LNCaP clone FGC (cell line): ENCODE data around the gene CLDN6.
A peak's percentile ranks its signal among the peaks of the same experiment; 100 is the strongest.

ENCODE experiments used
- DNase-seq: peaks from one replicate; pipeline ENCODE4 v3.0.0-alpha.2; 2011; ENCODE audit warnings: low read depth
- H3K4me3 ChIP-seq: 2 replicates; pipeline ENCODE4 v1.5.1; 2011; ENCODE audit warnings: mild to moderate bottlenecking, low read depth, low read length, control low read depth
- TF ChIP-seq, protein P1 (sequence below): IDR thresholded peaks from 2 replicates; pipeline ENCODE4 v1.5.1; 2012; ENCODE audit warnings: mild to moderate bottlenecking; ENCODE audit not compliant: control insufficient read depth, insufficient read depth; ENCODE audit errors: extremely low read depth

Gene CLDN6

DNA sequence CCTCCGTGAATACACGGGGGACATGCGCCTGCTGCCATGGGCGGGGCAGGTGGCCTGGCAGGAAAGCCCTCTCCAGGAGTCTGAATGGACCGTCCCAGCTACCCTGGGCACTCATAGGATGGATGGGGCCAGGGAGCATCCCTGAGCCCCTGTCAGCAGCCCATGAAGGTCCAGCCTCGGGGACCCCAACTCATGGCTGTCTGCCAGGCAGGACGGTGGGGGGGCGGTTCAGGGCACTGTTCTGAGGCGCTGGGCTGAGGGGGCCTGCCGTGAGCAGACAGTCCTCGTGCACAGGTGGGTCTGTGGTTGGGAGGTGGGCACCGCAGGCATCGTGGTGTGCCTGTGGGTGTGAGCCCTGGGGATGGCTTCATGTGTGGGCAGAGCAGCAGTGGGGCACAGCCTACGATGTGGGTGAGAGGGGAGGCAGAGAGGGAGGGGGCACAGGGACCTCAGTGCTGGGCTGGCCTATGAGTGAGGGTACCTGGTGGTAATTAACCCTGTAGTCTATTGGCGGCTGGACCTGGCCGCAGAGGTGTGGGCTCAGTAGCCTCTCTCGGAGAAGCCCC lies 31.3 kb downstream of the CLDN6 start:
- H3K4me3 ChIP-seq: no peak overlapping the region
- TF ChIP-seq, protein P1, sequence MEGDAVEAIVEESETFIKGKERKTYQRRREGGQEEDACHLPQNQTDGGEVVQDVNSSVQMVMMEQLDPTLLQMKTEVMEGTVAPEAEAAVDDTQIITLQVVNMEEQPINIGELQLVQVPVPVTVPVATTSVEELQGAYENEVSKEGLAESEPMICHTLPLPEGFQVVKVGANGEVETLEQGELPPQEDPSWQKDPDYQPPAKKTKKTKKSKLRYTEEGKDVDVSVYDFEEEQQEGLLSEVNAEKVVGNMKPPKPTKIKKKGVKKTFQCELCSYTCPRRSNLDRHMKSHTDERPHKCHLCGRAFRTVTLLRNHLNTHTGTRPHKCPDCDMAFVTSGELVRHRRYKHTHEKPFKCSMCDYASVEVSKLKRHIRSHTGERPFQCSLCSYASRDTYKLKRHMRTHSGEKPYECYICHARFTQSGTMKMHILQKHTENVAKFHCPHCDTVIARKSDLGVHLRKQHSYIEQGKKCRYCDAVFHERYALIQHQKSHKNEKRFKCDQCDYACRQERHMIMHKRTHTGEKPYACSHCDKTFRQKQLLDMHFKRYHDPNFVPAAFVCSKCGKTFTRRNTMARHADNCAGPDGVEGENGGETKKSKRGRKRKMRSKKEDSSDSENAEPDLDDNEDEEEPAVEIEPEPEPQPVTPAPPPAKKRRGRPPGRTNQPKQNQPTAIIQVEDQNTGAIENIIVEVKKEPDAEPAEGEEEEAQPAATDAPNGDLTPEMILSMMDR: no peak
- no peak for DNase-seq

- TF ChIP-seq, protein P1: no peak
- no peak for DNase-seq
- H3K4me3 ChIP-seq: no peak overlapping the region
Observed at GRCh38 chr16:2985893-2986355, 32.1 kb downstream of the CLDN6 start.

DNA sequence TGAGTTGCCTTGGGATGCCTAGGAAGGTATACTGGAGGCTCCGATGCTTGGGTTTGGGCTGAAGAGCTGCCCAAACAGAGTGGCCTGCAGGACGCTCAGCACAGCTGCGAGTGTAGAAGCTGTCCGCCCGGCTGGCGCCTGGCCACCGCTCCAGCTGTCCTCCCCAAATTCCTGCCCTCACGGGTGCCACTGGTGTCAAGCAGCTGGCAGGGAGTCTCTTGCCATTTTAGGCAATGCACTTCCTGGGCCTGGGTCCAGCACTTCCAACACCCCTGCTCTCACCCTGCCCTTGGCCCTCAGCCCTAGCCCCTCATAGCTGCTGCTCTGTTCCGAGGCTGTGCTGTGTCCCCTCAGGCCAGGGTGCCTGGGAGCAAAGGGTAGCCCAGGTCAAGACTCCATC lies 32.5 kb downstream of the CLDN6 start:
- DNase-seq: no peak
- TF ChIP-seq, protein P1: no peak
- no peak overlapping the region for H3K4me3 ChIP-seq

DNA sequence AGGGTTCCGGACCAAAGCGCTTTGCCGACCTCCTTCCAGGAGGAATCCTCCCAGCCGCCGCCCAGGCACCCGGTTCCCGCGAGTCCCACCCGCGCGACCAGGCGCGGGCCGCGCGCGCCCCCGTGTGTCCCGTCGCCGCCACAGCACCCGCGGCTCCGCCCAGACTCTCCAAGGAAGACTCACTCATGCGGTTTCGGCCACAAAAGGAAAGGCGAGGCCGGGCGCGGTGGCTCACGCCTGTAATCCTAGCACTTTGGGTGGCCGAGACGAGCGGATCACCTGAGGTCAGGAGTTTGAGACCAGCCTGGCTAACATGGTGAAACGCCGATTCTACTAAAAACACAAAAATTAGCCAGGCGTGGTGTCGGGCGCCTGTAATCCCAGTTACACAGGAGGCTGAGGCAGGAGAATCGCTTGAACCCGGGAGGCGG lies 34.3 kb downstream of the CLDN6 start:
- no peak overlapping the region for H3K4me3 ChIP-seq
- TF ChIP-seq, protein P1: peak; percentile 92
- no peak for DNase-seq

- TF ChIP-seq, protein P1: no peak
- no peak for DNase-seq
- H3K4me3 ChIP-seq: no peak overlapping the region
Observed at GRCh38 chr16:2982402-2982801, 35.6 kb downstream of the CLDN6 start.

DNA sequence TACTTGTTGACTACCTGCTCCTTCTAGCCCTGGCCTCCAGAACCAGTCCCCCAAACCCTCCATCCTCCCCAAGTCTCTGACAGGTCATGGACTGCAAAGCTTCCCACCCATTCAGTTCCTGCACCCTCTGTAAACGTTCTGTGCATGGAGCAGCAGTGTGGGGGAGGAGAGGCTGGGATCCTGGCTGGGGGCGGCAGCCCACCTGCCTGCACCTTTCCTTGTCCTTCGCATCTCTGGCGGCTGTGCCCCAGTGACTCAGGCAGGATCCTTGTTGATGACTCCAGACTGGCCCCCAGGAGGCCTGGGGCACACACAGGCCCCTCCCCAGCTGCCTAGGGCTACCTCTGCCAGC lies 36.1 kb downstream of the CLDN6 start:
- no peak for DNase-seq
- no peak overlapping the region for H3K4me3 ChIP-seq
- TF ChIP-seq, protein P1: no peak

- TF ChIP-seq, protein P1: no peak
- no peak for DNase-seq
- peak overlapping the region; percentile 63 for H3K4me3 ChIP-seq
Observed at GRCh38 chr16:2981177-2981898, 36.6 kb downstream of the CLDN6 start.
